ENCODE results near the gene DTHD1.

DNA sequence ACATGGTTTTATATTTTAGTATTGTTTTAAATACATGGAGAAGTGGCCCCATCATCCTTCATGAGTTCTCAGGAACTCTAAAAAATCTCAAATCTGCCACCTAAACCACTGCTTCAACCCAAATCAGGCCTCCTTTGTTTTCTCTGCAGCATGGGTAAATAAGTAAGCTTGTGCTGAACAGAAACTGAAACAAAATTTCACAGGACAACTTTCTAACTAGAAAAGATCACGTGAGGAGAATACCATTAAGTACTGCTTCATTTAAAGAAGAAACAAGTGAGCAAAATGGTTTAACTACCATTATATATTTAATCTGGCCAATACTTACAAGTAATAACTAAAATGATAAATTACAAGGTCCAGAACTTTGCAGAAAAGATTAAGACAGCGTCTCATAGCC, 39.6 kb upstream of the DTHD1 start:
- TF ChIP-seq CTCF (IDR thresholded peaks at IDR 0.05 in 2 of 3, conservative IDR thresholded peaks at IDR 0.05 in 1 of 3; ENCODE audit: borderline replicate concordance in 1 of 3, insufficient read depth in 1 of 3, low read depth in 2 of 3, low read length in 2 of 3) (no peak), MAX (IDR thresholded peaks at IDR 0.05) (no peak), POLR2A (IDR thresholded peaks at IDR 0.05; ENCODE audit: borderline replicate concordance, extremely low read depth, insufficient read depth, insufficient read length) (no peak), EZH2 (IDR thresholded peaks at IDR 0.05) (no peak), RAD21 (IDR thresholded peaks at IDR 0.05; ENCODE audit: low read depth) (no peak), SRF (IDR thresholded peaks at IDR 0.05; ENCODE audit: low read depth) (no peak), JUND (IDR thresholded peaks at IDR 0.05) (no peak), ZNF274 (IDR thresholded peaks at IDR 0.05; ENCODE audit: low read depth, low read length) (no peak)
- TF ChIP-seq, protein P1, sequence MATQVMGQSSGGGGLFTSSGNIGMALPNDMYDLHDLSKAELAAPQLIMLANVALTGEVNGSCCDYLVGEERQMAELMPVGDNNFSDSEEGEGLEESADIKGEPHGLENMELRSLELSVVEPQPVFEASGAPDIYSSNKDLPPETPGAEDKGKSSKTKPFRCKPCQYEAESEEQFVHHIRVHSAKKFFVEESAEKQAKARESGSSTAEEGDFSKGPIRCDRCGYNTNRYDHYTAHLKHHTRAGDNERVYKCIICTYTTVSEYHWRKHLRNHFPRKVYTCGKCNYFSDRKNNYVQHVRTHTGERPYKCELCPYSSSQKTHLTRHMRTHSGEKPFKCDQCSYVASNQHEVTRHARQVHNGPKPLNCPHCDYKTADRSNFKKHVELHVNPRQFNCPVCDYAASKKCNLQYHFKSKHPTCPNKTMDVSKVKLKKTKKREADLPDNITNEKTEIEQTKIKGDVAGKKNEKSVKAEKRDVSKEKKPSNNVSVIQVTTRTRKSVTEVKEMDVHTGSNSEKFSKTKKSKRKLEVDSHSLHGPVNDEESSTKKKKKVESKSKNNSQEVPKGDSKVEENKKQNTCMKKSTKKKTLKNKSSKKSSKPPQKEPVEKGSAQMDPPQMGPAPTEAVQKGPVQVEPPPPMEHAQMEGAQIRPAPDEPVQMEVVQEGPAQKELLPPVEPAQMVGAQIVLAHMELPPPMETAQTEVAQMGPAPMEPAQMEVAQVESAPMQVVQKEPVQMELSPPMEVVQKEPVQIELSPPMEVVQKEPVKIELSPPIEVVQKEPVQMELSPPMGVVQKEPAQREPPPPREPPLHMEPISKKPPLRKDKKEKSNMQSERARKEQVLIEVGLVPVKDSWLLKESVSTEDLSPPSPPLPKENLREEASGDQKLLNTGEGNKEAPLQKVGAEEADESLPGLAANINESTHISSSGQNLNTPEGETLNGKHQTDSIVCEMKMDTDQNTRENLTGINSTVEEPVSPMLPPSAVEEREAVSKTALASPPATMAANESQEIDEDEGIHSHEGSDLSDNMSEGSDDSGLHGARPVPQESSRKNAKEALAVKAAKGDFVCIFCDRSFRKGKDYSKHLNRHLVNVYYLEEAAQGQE (IDR thresholded peaks at IDR 0.05; ENCODE audit: low read depth), result no peak

All from HCT116 (cell line).